ENCODE results near the gene CFAP20DC. TPM values are rescaled to one million over a fixed set of nuclear protein-coding genes. Genes with fewer than 3 reads are reported as not detected.

Gene CFAP20DC
- total and polyA plus RNA-seq, 4 donors, result 0.98 to 2.1 (median 1.5) TPM

- TF ChIP-seq FOXA2 (IDR thresholded peaks at IDR 0.05), result no peak
Measured at GRCh38 chr3:58953288-58953687, 96.5 kb downstream of the CFAP20DC start (continued).

- TF ChIP-seq, protein P1, sequence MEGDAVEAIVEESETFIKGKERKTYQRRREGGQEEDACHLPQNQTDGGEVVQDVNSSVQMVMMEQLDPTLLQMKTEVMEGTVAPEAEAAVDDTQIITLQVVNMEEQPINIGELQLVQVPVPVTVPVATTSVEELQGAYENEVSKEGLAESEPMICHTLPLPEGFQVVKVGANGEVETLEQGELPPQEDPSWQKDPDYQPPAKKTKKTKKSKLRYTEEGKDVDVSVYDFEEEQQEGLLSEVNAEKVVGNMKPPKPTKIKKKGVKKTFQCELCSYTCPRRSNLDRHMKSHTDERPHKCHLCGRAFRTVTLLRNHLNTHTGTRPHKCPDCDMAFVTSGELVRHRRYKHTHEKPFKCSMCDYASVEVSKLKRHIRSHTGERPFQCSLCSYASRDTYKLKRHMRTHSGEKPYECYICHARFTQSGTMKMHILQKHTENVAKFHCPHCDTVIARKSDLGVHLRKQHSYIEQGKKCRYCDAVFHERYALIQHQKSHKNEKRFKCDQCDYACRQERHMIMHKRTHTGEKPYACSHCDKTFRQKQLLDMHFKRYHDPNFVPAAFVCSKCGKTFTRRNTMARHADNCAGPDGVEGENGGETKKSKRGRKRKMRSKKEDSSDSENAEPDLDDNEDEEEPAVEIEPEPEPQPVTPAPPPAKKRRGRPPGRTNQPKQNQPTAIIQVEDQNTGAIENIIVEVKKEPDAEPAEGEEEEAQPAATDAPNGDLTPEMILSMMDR (IDR thresholded peaks at IDR 0.05; ENCODE audit: low read depth, low read length, missing input control), result no peak
- no peak for TF ChIP-seq RAD21 (IDR thresholded peaks at IDR 0.05)
- TF ChIP-seq HNF4G (IDR thresholded peaks at IDR 0.05), result no peak
- no peak for TF ChIP-seq RXRA (IDR thresholded peaks at IDR 0.05)
- TF ChIP-seq, protein P2, sequence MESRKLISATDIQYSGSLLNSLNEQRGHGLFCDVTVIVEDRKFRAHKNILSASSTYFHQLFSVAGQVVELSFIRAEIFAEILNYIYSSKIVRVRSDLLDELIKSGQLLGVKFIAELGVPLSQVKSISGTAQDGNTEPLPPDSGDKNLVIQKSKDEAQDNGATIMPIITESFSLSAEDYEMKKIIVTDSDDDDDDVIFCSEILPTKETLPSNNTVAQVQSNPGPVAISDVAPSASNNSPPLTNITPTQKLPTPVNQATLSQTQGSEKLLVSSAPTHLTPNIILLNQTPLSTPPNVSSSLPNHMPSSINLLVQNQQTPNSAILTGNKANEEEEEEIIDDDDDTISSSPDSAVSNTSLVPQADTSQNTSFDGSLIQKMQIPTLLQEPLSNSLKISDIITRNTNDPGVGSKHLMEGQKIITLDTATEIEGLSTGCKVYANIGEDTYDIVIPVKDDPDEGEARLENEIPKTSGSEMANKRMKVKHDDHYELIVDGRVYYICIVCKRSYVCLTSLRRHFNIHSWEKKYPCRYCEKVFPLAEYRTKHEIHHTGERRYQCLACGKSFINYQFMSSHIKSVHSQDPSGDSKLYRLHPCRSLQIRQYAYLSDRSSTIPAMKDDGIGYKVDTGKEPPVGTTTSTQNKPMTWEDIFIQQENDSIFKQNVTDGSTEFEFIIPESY (IDR thresholded peaks at IDR 0.05), result no peak
- no peak for TF ChIP-seq EGR1 (IDR thresholded peaks at IDR 0.05; ENCODE audit: low read depth in 2 of 2)
- no peak for TF ChIP-seq YY1 (IDR thresholded peaks at IDR 0.05)
- no peak for TF ChIP-seq TAF1 (conservative IDR thresholded peaks at IDR 0.05)
- no peak for TF ChIP-seq JUND (IDR thresholded peaks at IDR 0.05)
- no peak for TF ChIP-seq FOXA2 (IDR thresholded peaks at IDR 0.05)
- TF ChIP-seq, protein P3, sequence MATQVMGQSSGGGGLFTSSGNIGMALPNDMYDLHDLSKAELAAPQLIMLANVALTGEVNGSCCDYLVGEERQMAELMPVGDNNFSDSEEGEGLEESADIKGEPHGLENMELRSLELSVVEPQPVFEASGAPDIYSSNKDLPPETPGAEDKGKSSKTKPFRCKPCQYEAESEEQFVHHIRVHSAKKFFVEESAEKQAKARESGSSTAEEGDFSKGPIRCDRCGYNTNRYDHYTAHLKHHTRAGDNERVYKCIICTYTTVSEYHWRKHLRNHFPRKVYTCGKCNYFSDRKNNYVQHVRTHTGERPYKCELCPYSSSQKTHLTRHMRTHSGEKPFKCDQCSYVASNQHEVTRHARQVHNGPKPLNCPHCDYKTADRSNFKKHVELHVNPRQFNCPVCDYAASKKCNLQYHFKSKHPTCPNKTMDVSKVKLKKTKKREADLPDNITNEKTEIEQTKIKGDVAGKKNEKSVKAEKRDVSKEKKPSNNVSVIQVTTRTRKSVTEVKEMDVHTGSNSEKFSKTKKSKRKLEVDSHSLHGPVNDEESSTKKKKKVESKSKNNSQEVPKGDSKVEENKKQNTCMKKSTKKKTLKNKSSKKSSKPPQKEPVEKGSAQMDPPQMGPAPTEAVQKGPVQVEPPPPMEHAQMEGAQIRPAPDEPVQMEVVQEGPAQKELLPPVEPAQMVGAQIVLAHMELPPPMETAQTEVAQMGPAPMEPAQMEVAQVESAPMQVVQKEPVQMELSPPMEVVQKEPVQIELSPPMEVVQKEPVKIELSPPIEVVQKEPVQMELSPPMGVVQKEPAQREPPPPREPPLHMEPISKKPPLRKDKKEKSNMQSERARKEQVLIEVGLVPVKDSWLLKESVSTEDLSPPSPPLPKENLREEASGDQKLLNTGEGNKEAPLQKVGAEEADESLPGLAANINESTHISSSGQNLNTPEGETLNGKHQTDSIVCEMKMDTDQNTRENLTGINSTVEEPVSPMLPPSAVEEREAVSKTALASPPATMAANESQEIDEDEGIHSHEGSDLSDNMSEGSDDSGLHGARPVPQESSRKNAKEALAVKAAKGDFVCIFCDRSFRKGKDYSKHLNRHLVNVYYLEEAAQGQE (IDR thresholded peaks at IDR 0.05), result no peak
- TF ChIP-seq MAX (IDR thresholded peaks at IDR 0.05), result no peak
- no peak overlapping the region for H3K27ac ChIP-seq (ENCODE audit: low read depth in 1 of 2, low read length in 2 of 2)
- no peaks in the 10 kb centered on the region for H3K9me3 ChIP-seq (ENCODE audit: control insufficient read depth in 4 of 4, low read length in 3 of 4)
- no peak overlapping the region for H3K9ac ChIP-seq (ENCODE audit: low read depth in 1 of 2, low read length in 2 of 2)
- H3K4me3 ChIP-seq (ENCODE audit: low read depth in 1 of 3, low read length in 3 of 3), result no peak overlapping the region
- H3K36me3 ChIP-seq (ENCODE audit: control insufficient read depth in 4 of 4, insufficient read depth in 3 of 4, low read depth in 1 of 4, low read length in 3 of 4), result no peaks in the 10 kb centered on the region
- 87% methylated on average over 4 of the region's 4 CpGs for WGBS
- DNase-seq (ENCODE audit: low spot score), result no peak
- no peaks in the 10 kb centered on the region for H3K27me3 ChIP-seq (ENCODE audit: control insufficient read depth in 4 of 4, insufficient read depth in 4 of 4, low read length in 3 of 4)
- H3K4me1 ChIP-seq (ENCODE audit: control insufficient read depth in 4 of 4, insufficient read depth in 4 of 4, low read length in 3 of 4), result peaks cover 0 to under 1% (median 0%) of the 10 kb centered on the region in 4 donors
Measured at GRCh38 chr3:58952128-58952917, 97.5 kb downstream of the CFAP20DC start.

GRCh38 chr3:58948018-58948417 is 101.8 kb downstream of the CFAP20DC start:
- 85% methylated on average over 1 of the region's 1 CpG for WGBS
- no peak overlapping the region for H3K27ac ChIP-seq (ENCODE audit: low read depth in 1 of 2, low read length in 2 of 2)
- peaks cover 0 to 6% (median 0%) of the 10 kb centered on the region in 4 donors for H3K4me1 ChIP-seq (ENCODE audit: control insufficient read depth in 4 of 4, insufficient read depth in 4 of 4, low read length in 3 of 4)
- H3K27me3 ChIP-seq (ENCODE audit: control insufficient read depth in 4 of 4, insufficient read depth in 4 of 4, low read length in 3 of 4), result no peaks in the 10 kb centered on the region
- no peak overlapping the region for H3K9ac ChIP-seq (ENCODE audit: low read depth in 1 of 2, low read length in 2 of 2)
- H3K4me3 ChIP-seq (ENCODE audit: low read depth in 1 of 3, low read length in 3 of 3), result no peak overlapping the region
- H3K9me3 ChIP-seq (ENCODE audit: control insufficient read depth in 4 of 4, low read length in 3 of 4), result no peaks in the 10 kb centered on the region
- no peaks in the 10 kb centered on the region for H3K36me3 ChIP-seq (ENCODE audit: control insufficient read depth in 4 of 4, insufficient read depth in 3 of 4, low read depth in 1 of 4, low read length in 3 of 4)
- DNase-seq (ENCODE audit: low spot score), result no peak
- TF ChIP-seq YY1 (IDR thresholded peaks at IDR 0.05) (no peak), HNF4G (IDR thresholded peaks at IDR 0.05) (no peak), HNF4A (conservative IDR thresholded peaks at IDR 0.05) (no peak), RAD21 (IDR thresholded peaks at IDR 0.05) (no peak), GABPA (IDR thresholded peaks at IDR 0.05 in 1 of 2, conservative IDR thresholded peaks at IDR 0.05 in 1 of 2) (no peak), MAX (IDR thresholded peaks at IDR 0.05) (no peak), FOXA2 (IDR thresholded peaks at IDR 0.05) (no peak)
- TF ChIP-seq, protein P3 (IDR thresholded peaks at IDR 0.05), result no peak
- TF ChIP-seq, protein P2 (IDR thresholded peaks at IDR 0.05), result no peak
